NCI-H2081 (cell line): ENCODE results near the gene CTBP1.

Experiments
- DNase-seq, 2 experiments: peaks; one replicate each; lab custom pipeline; 2025; lab: John Stamatoyannopoulos, UW

Gene CTBP1

DNA sequence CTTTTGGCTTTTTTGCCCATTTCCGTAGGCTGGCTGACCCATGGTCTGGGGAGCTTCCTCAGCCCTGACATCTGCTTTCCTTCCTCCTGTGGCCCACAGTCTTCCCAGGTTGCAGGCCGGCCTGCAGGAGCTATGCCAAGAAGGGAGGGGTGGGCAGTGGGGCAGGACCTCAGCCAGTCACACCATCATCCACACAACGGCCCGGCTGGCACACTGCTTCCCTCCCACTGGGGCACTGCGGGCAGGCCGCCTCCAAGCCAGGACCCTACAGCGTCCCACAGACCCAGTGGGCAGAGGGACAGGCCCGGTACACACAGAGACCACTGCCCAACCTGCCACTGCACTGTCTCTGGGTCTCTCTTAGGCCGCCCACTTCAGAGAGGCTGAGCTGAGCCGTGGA lies 38.0 kb downstream of the CTBP1 start:
- no peak for DNase-seq

DNA sequence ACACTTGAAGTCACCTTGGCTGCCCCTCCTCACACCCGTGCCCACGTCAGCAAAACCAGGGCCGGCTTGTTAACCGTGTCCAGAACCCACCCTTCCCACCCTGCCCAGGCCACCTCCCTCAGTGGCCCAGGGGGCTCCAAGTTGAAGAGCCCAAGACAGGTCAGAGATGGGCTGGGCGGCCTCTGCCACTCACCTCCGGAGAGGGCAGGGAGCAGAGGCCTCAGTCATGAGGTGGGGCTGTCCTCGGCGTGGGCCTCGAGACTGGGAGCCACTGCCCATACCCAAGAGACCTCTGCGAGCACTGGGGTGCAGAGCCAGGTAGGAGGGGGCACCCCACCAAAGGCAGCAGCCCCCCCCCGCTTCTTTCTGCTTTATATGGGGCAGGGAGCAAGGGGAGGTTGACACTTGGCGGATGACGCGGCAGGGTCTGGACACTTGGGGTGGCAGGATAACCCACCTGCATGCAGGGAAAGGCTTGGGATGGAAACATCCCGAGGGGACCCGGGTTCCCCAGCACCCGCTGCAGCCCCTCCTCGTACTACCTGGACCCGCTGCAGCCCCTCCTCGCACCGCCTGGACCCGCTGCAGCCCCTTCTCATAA lies 38.6 kb downstream of the CTBP1 start:
- no peak for DNase-seq

DNA sequence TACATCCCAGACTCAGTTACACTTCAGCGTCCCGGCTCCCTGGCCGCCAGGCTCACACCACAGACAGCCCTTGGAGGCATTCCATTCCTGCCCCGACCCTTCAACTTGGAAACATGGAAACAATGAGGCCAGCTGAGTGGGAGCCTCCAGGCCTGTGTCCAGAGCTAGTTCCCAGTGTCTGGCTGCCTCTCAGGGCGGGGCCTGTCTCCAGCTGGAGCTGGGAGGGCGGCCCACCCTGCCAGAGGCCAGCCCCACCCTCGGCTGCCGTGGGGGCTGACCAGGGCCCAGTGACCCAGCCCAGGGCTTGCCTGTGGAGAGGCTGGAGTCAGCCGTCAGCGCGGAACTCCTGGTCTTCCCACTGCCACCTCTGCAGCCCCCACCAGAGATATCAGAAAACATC lies 39.1 kb downstream of the CTBP1 start:
- DNase-seq: no peak

DNA sequence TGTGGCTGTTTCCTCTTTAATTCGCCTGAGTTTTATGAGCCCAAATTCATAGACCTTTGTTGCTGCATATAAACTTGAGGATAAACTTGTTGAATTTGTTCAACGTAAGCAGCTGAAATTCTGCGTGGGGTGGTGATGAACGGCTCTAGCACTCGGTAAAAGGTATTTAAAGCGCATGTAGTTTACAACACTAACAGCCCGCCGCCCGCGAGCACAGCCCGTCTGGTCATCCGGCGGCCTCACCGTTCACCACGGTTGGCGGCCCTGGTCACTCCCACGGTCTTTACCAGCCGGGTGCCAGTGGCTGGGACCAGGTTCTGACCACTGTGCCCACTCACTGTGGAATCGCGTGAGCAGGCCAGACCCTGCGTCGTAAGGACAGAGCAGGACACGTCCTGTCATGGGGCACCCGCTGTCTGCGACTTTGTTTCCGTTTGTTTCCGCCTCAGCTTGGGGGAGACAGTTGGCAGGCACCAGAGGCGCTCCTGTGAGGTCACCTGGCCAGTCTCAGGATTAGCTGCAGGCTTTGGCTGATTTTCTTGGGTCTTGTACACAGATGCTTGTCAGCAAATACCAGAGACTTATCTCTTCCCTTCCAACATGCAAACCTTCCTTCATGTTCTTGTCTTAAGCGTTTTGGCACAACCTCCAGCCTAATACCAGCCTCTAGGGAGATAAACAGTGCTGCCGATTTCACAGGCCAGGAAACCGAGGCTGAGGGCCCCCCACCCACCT lies 39.8 kb downstream of the CTBP1 start:
- DNase-seq: no peak

DNA sequence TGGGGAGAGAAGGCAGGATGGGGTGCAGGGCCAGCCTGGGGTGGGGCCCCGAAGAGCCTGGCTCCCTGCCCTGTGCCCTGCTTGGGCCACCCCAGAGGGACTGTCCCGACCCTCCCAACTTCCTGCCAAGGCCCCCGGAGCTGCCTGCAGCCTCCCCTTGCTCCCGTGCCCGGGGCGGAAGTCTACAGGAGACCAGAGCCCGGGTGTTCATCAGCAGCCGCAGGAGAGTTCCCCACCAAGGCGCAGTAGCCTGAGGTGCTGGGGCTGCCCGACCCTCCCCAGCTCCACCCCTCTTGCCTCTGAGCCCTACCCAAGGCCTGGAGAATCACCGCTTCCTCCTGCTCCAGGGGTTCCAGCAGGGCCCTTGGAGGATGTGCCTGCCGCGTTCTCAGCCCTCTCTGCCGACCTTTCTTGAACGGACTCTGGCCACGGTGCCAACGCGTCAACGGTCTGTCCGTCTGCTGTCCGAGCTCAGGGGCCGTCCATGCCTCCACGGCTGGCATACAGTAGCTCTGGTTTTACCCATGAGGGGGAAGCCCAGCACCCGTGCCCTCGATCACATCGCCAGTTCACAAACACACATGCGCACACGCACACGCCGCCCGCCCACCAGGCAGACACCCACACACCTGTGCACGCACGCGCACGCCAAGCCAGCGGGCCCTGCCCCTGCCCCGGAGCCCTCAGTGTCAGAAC lies 40.5 kb downstream of the CTBP1 start:
- DNase-seq: no peak

DNA sequence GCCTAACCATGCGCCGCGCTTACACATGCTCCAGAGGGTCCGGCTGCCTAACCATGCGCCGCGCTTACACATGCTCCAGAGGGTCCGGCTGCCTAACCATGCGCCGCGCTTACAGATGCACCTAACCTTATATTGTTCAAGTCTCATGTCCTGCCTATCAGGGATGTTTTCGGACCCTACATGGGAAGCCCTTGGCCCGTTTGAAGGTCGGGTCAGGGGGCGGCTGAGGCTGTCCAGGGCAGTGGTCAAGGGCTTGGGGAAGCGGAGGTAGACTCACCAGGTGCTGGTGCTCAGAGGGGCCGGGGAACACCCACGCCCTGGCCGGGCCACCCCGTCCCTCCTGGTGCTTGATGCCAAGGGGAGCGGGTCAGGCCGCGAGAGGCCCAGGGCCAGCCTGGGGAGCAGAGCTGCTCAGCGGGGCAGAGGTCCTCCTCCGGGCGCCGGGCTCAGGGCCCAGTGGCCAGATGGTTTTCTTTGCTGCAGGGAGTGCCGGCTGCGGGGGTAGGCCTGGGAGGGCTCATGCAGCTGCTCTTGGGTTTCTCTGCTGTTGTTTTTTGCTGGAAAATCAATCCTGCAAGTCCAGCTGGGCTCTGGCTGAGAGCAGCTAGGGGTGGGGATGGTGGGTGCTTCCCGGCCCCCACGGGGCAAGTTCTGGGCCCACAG lies 41.2 kb downstream of the CTBP1 start:
- DNase-seq: no peak

DNA sequence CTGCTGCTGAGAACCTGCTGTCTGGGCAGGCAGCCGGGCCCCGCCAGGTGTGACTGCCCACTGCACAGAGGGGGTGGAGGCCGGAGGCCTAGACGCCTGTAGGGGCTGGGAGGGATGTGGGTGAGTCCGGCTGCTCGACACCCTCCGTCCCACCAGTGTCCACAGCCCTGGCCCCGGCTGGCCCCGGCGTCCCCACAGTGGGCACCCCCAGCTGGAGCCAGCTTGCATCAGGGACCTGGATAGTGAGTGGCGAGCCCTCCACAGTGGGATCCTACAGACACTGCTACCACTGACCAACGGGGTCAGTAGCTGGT lies 41.8 kb downstream of the CTBP1 start:
- no peak for DNase-seq

DNA sequence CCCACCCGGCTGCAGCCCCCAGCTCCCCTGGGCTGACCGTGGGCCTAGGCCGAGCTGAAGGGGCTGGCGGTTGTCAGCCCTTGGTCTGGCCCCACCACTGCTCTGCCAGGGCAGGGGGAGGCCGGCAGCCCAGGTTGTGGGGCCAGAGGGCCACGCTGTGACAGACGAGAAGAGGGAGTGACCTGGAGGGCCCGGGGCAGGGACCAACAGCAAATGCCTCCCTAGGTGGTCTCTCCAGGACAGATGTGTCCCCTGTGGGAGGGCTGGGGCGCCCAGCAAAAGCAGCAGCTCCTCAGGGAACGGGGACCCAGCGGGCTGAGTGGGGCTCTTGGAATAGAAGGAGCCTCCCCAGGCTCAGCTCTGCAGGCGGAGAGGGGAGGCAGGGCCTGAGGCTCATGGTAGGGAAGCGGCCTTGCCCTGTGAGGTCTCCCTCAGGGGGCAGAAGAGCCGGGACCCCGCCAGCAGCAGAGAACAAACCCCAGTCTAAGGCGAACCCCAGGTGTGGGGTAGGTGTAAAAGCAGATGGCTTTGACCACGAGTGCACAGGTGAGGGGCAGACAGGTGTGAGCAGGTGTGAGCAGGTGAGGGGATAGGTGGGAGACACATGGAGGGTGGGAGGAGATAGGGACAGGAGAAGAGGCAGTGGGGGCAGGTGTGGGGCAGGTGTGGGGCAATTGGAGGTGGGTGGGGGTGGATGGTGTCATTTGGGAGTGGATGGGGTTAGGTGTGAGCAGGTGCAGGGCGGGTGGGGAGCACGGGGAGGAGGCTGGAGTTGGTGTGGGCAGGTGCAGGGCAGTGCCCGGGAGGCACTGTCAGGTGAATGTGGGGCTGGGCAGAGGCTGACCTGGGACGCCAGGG lies 42.4 kb downstream of the CTBP1 start:
- DNase-seq: no peak

DNA sequence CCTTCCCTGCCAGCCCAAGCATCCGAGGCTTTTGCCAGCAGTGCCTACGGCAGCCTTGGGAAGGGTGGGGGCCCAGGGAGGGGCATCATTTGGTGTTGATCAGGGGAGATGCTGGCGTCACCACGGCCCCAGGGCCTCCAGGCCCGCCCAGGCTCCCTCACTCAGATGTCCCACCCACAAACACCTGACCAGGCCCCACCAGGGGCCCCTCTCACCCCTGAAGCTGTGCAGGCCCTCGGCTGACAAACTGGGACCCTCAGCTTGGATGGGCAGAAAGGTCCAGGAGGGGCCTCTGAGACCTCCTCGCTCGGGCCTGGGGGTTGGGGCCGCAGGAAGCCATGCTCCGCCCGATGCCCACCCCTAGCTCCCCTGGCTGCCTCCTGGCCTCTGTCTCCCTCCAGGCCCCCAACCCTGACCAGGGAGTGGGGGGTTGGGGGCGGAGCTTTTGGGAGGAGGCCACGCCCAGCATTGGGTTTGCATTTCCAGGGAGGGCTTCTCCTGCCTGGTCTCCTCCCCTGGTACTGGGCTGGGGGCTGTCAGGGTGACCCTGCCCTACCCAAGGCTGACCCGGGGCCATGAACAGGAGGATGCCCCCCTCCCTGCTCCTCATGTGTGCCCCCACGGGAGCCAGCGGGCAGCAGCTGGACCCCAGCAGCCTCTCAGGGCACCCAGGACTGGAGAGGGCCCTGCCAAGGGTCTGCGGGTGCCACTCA lies 43.2 kb downstream of the CTBP1 start:
- DNase-seq: no peak

DNA sequence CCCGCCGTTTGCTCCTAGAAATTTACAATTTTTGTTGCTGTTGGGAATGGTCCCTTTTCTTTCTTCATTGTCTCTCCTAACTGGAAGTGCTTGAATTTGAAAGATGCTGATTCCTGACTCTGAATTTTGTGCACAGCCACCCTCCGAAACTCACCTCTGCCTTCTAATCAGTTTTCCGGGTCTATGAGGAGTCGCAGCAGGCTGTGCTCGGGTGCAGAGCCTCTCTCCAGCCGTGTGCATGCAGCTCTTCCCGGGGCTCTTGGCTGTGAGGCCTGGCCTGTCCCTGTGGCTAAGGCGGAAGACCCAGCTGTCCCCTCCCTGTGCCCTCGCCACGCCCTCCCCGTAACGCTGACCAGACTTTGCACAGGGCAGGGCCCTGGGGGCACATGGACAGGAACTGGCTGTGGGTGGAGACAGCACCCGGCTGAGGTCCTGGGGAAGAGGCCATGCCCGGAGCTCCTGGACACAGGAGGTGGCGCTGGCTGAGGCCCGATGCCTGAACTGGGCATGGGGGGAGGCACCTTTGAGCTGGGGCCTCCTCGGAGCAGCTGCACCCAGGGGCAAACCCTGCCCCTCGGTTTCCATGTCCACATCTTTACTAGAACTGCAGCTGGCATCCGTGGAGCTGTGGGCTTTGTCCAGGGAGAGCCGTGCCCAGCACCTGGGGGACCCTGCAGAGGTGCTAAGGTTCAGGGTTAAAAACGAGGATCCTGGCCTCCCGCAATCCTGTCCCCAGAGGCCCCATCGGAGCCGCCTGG lies 43.9 kb downstream of the CTBP1 start:
- DNase-seq: no peak

DNA sequence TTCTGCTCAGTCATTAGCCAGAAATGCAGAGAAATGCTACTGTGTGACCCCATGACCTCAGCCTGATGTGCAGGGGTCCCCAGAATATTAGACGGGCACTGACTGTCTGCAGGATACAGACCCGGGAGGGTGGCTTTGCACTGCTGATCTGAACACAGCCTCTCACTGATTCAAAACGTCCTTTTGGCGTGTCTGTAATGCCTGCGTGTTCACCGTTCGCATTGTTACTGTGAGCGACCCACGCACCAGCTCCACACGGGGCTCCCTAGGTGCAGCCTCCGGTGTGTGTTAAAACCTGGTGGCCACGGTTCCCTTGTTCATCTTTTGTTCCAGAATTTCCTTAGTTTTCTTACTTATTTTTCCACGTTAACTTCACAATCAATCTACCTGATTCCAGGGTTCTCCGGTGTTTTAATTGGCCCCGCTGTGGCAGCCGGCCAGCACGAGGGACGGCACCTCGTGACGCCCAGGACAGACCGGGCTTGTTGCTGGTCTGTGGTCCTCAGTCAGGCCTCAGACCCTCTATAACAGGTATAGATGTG lies 44.6 kb downstream of the CTBP1 start:
- no peak for DNase-seq

DNA sequence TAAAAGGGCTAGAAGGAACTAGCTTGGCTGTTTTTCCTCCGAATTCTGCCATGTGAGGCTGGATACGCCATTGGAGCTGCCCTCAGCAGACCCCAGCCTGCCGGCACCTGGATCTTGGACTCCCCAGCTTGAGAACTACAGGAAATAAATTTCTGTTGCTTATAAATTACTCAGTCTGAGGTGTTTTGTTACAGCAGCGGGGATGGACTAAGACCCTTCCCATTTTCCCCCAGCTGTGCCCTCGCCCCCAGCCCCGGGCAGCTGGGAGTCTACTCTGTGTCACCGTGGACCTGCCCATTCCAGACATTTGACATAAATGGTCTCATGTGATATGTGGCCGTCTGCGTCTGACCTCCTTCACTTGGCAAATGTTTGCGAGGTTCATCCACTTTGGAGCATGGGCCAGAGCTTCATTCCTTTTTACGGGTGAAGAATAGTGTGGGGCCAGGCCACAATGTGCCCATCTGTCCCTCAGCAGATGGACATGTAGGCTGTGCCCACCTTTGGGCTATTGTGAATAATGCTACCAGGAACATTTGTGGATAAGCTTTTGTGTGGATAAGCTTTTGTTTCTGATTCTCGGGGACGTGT lies 45.8 kb downstream of the CTBP1 start:
- no peak for DNase-seq

DNA sequence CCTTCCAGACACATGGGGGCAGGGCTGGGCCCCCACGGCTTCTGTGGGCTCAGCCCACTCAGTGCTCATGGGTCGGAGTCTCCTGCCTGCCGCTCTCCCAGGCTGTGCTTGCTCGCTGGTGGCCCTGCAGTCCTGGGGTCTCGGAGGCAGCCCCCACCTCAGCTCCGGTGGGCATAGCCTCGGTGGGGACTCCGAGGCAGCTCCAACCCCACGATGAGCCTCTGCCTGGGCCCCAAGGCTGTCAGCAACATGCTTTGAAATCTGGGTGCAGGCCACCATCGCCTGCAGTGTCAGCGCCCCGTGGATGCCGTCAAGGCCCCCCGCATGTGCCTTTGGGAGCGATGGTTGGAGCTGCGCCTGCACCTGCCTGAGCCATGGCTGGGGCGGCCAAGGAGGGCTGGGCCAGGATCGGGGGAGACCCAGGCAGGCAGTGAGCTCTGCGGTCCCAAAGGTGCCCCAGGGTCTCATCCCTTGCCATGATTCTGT lies 46.4 kb downstream of the CTBP1 start:
- no peak for DNase-seq

DNA sequence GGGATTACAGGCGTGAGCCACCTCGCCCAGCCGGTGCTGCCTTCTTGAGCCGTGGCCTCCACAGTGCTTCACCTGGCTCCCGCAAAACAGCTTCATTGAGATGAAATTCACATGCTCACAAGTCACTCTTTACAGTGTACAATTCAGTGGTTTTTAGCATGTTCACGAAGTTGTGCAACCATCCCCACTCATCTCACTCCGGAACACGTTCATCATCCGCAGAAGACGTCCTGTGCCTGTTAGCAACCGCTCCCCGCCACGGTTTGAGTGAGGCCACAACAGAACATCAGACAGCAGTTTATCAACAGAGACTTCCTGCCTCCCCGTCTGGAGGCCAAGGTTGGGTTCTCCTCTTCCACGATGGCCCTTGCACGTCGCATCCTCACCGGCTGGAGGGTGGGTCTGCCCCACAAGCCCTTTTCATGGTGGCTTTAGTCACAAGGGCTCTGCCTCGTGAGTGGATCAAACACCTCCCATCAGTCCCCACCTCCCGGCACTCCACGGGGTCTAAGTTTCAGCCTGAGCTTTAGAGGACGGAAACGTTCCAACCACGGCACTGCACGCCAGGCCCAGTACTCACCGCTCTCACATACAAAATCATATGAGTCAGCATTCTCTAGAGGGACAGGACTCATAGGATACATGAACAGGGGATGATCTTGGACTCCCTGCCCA lies 46.9 kb downstream of the CTBP1 start:
- no peak for DNase-seq

DNA sequence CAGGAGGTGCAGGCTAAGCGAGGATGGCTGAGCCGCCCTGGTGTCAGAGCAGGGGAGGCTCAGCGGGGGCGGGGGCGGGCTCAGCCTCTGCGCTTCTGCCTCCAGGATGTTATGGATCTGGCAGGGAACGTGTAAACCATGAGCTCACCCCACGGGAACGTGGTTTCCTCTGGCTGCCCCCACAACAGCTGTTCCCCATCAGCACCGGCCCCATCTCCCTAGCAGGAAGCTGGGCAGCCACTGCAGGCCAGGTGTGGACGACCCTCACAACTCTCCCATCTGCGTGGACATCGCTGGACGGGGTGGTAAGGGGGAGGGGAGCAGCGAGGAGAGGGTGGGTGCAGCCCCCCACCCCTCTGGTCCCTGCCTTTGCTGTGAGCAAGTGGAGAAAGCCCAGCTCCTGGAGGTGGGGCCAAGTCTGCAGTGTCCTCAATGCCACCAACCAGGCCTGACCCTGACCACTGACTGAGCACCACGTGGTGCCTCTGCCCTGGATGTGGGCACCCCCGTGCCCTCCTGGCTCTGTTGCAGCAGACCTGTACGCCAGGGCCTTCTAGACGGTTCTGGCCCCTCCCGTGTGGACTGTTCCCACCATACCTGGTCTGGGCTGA lies 48.4 kb downstream of the CTBP1 start:
- no peak for DNase-seq

DNA sequence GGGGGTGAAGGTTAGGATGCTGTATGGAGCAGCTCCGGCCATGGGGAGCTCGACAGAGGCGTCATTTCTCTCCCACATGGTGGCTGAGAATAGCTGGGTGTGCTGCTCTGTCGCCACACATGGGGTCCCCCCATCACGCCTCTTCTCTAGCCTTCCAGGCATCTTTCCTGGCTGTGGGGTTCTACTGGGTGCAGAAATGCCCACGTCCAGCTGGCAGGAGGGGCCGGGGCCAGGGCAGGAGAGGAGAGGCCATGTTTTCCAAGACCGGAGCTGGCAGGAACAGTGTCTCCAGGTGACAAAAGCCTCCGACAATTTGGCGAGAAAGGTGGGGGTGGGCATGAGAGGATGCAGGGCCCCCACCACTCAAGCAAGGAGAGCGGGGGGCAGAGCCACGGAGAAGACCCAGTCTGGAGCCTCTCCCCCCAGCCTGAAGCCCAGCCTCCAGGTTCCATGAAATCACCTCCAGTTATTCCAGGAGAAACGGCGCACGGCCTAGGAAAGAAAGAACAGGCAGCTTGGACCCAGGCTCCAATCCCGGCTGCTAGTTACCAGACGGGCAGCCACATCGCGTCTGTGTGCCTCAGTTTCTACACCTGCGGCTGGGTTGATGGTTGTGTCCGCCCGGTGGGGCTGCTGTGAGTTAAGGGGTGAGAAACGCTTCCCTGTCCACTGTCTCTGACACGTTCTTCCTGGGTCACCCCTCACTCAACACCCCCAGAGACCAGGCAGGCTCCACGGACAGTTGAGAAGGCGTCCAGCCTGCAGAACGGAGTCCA lies 49.2 kb downstream of the CTBP1 start:
- DNase-seq: no peak

DNA sequence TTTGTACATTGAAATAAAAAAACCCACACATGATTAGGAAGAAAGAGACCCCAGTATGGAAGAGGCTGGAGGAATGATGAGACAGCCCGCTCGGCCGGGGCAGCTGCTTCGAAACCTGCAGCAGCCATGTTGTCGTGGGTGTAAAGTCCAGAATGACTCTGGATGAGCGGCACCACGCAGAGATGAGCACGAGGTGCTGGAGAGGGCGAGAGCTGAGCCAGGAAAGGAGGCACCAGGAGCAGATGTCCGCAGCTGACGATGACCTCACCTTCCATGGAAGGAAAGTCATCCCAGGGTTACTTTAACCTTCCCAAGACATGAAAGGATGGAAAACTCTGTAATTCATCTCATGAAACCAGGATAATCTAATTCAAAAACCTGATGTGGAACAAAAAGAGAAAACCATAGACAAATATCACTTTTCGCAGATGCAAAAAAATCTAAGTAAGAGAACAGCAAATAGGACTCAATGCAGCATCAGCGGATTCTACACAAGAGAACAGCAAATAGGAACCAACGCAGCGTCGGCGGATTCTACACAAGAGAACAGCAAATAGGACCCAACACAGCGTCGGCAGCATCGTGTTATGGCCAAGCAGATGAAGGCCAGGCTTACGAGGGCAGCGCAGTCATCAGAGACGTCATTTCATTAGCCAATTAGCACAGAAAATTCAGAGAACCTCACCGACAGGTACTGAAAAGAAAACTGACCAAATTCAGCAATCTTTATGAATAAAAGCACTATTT lies 50.7 kb downstream of the CTBP1 start:
- no peak for DNase-seq
